Measurements from ENCODE around the gene SLCO3A1. TPM values are rescaled to one million over a fixed set of nuclear protein-coding genes. Genes with fewer than 3 reads are reported as not detected.

SLCO3A1 gene
- total and polyA plus RNA-seq, 2 of the 8 experiments (the other 6 are each of a cell fraction or from before 2014, with no cell fraction given) = 15.1 to 20.4 TPM

DNA sequence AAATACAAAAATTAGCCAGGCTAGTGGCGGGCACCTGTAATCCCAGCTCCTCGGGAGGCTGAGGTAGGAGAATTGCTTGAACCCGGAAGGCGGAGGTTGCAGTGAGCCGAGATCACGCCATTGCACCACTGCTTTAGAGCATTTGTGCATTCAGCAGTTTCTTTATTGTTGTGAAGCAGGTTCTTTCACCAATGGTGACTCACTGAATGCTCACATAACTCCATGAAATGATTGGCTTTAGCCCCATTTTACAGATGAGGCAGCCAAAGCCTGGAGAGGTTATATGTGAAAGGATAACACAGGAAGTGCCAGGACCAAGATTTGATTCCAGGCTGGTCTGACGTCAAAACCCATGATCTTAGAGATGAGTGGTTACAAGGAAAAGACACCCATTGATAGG lies 195.2 kb downstream of the SLCO3A1 start:
- FAIRE-seq = no peak
- WGBS, 2 experiments (ENCODE audit: extremely low coverage in 1 of 2, insufficient coverage in 1 of 2, insufficient read length in 1 of 2, insufficient replicate concordance in 2 of 2, low coverage in 1 of 2, low lambda C conversion rate in 2 of 2, missing lambda C conversion rate in 1 of 2) = 99% methylated on average over 7 of the region's 7 CpGs; no CpG with 5 or more reads in 1 of the 2 experiments
- no peak for TF ChIP-seq KDM4A (IDR thresholded peaks at IDR 0.05; ENCODE audit: low read depth, low read length, severe bottlenecking)
- TF ChIP-seq HDAC6 (IDR thresholded peaks at IDR 0.05; ENCODE audit: low read depth, low read length) = no peak
- TF ChIP-seq RFX5 (IDR thresholded peaks at IDR 0.05; ENCODE audit: borderline replicate concordance, low read depth, low read length) = no peak
- TF ChIP-seq TAF1 (IDR thresholded peaks at IDR 0.05; ENCODE audit: low read depth, low read length) = no peak
- TF ChIP-seq RXRA (IDR thresholded peaks at IDR 0.05; ENCODE audit: insufficient read depth, low read depth, low read length) = no peak

More for the DNA sequence above, 195.2 kb downstream of the SLCO3A1 start:
- Histone ChIP-seq H3K4ac (replicated peaks; ENCODE audit: insufficient read length, low read depth, low read length) (no peak overlapping the region), H4K5ac (ENCODE audit: insufficient read length, low read depth, low read length) (no peak overlapping the region), H3K36me3 (ENCODE audit: control insufficient read depth in 2 of 4, insufficient read depth in 4 of 4, low read length in 3 of 4) (no peaks in the 10 kb centered on the region), H2BK12ac (ENCODE audit: low read depth, low read length) (no peak overlapping the region), H4K91ac (replicated peaks; ENCODE audit: insufficient read length, low read length) (no peak overlapping the region), H3K9me3 (ENCODE audit: insufficient read depth in 2 of 2, low read depth in 1 of 2, low read length in 1 of 2) (no peaks in the 10 kb centered on the region), H3K14ac (ENCODE audit: insufficient read length) (no peak overlapping the region), H4K8ac (ENCODE audit: extremely low read depth, insufficient read depth, low read length) (no peak overlapping the region), H3K9ac (replicated peaks in 1 of 4; ENCODE audit: extremely low read depth in 1 of 4, low read depth in 3 of 4, low read length in 3 of 4) (no peak overlapping the region), H3K27me3 (replicated peaks in 1 of 4; ENCODE audit: control insufficient read depth in 3 of 4, extremely low read depth in 1 of 4, insufficient read depth in 3 of 4, low read length in 3 of 4) (no peaks in the 10 kb centered on the region), H2AFZ (ENCODE audit: low read length) (no peak overlapping the region), H2AK5ac (ENCODE audit: low read depth, low read length) (no peak overlapping the region), H2BK15ac (ENCODE audit: low read length) (no peak overlapping the region), H4K20me1 (replicated peaks in 1 of 2; ENCODE audit: control insufficient read depth in 1 of 2, insufficient read depth in 2 of 2, low read length in 2 of 2) (no peaks in the 10 kb centered on the region), H2BK20ac (ENCODE audit: low read length) (no peak overlapping the region), H3K18ac (ENCODE audit: extremely low read depth, low read length) (no peak overlapping the region), H3K4me2 (ENCODE audit: insufficient read depth in 1 of 2, low read depth in 2 of 2, low read length in 2 of 2) (no peak overlapping the region), H3K79me1 (ENCODE audit: low read depth, low read length) (no peaks in the 10 kb centered on the region; the same call in 1 of the 2 replicates), H3K56ac (replicated peaks; ENCODE audit: insufficient read length, low read depth, low read length) (no peak overlapping the region), H3K79me2 (ENCODE audit: control insufficient read depth in 1 of 2, insufficient read depth in 2 of 2, low read length in 2 of 2) (no peaks in the 10 kb centered on the region), H2BK120ac (replicated peaks; ENCODE audit: low read depth, low read length) (no peak overlapping the region), H2BK5ac (ENCODE audit: low read depth, low read length) (no peak overlapping the region), H3K23me2 (ENCODE audit: low read depth, low read length) (no peaks in the 10 kb centered on the region), H3K4me3 (ENCODE audit: extremely low read depth in 1 of 4, insufficient read depth in 2 of 4, low read depth in 3 of 4, low read length in 4 of 4) (no peak overlapping the region), H3K4me1 (replicated peaks in 1 of 4; ENCODE audit: control insufficient read depth in 3 of 4, insufficient read depth in 4 of 4, low read length in 3 of 4) (no peaks in the 10 kb centered on the region), H3K27ac (ENCODE audit: low read depth, low read length) (no peak overlapping the region), H3K23ac (ENCODE audit: insufficient read length) (no peak overlapping the region)
- no peak for DNase-seq (ENCODE audit: low read depth in 1 of 2, low spot score in 2 of 2)
- CTCF ChIA-PET (ENCODE audit: partially characterized antibody) = interaction anchor here (1.9 kb wide), 1 partner anchor 29 kb away, joined by 7 read pairs; no protein-coding TSS in a partner anchor
- POLR2A ChIA-PET (ENCODE audit: partially characterized antibody) = interaction anchor here (1.5 kb wide), 1 partner anchor 29 kb away, joined by 3 read pairs; no protein-coding TSS in a partner anchor
